GM18867 (cell line): Measurements from ENCODE around the gene SNAP29.
A peak's percentile ranks its signal among the peaks of the same experiment; 100 is the strongest.
"Not testable (repeated sequence)": the region's sequence is repeated elsewhere in the genome, so short reads cannot be mapped to it uniquely, and the experiment has no call there.

Experiments used
- ATAC-seq: cut with Tn5 transposase; IDR thresholded peaks from one replicate; pipeline ENCODE4 v1.9.1; 2021; ENCODE audit warnings: mild to moderate bottlenecking, moderate library complexity; ENCODE audit not compliant: unreplicated experiment

SNAP29 gene

GRCh38 chr22:20834206-20834605, 24.6 kb upstream of the SNAP29 start:
- ATAC-seq, result no peak

DNA sequence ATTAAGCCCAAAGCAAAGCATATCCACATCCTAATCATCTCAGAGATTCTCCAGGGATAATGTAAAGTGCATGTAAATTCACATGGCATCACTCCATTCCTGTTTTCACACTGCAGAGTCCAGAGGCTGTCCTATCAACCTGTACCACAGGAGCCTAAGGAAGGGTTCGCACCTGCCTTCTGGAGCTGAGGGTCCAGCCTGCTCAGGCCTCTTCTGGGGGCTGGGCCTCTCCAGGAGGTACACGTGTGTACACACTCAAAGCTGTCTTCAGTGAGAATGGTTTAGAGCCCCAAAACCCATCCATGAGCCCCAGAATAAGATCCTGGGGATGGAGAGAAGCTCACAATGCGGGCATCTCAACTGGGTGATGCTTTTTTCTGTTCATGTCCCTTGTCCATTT, 24.1 kb upstream of the SNAP29 start:
- no peak for ATAC-seq

DNA sequence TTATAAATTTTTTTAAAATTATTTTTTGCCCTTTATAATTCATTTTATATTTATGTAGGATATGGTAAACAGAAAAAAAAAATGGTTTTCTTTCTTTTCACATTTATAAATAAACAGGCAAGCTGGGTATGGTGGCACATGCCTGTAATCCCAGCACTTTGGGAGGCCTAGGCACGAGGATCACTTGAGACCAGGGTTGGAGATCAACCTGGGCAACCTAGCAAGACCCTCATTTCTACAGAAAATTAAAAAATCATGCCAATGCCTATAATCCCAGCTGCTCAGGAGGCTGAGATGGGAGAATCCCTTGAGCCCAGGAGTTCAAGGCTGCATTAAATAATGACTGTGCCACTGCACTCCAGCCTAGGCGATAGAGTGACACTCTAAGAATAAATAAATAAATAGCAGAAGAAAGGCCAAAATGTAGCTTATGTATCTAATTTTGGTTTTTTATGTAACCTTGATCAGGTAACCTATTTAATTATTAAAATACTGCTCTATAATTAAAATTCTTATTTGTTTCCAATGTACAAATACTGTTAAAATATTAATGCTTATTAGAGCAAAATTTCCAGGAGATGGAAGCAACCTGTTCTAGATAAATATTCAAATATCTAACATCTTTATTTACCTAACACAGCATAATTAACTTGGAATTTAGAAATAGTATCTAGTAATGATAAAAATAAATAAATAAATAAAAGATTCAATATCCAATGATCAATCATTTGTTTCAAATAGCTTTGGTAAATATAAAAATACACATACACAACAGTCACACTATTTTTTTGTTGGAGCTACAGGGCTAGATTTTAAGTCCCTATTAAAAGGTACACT, 21.6 kb upstream of the SNAP29 start:
- ATAC-seq, result no peak

GRCh38 chr22:20839354-20839753, 19.5 kb upstream of the SNAP29 start:
- ATAC-seq, result not testable (repeated sequence)

GRCh38 chr22:20839837-20840645, 18.8 kb upstream of the SNAP29 start:
- no peak for ATAC-seq

DNA sequence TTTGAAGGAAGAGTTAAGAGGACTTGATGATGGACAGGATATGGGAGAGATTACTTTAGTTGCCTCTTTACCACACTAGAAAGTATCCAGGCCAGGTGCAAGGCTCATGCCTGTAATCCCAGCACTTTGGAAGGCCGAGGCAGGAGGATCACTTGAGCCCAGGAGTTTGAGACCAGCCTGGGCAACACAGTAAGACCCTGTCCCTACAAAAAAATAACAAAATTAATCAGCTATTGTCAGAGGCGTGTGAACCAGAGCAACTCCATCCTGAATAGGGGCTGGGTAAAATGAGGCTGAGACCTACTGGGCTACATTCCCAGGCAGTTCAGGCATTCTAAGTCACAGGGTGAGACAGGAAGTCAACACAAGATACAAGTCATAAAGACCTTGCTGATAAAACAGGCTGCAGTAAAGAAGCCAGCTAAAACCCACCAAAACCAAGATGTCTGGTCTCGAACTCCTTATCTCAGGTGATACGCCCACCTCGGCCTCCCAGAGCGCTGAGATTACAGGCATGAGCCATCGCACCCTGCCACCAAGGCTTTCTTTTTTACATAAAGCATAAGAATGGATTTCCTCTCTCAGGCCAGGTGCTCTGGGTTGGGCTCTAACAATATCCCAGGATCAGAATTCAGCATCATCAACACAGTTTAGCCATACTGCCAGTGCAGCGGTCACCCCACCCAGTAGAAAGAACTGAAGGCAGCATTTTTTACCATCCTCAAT, 18.0 kb upstream of the SNAP29 start:
- ATAC-seq, result no peak

DNA sequence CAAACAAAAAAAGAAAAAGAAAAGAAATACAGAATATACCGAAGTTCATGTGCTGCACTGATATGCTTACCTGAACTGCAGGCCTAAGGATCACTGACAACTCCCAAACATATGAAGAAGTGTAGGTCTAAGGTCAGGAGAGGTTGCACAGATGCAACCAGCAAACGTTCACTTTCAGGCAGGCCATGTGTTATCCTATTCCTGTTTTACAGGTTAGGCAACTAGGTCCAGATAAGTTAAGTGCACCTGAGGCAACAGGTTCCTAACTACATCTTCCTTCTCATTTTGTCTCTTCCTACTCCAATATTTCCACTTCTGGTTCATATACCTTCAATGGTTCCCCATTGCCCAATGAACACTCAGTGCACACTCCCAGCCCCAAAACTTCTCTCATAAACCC, 15.3 kb upstream of the SNAP29 start:
- no peak for ATAC-seq

GRCh38 chr22:20844055-20845037, 14.5 kb upstream of the SNAP29 start:
- ATAC-seq, result no peak

GRCh38 chr22:20847318-20847822, 11.4 kb upstream of the SNAP29 start:
- ATAC-seq, result no peak

DNA sequence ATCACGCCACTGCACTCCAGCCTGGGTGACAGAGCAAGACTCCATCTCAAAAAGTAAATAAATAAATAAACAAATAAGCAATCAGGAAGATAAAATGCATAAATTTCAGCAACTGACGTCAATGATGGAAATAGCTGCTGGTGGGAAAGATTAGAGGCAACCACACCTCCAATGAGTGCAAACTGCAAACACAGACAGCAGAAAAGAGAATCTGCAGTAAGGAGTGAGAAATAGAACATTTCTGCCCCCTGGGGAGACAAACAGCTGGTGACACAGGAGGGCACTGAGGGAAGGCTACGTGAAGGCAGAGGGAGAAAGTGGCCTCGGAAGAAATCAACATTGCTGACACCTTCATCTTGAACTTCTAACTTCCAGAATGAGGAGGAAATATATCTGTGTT, 6.7 kb upstream of the SNAP29 start:
- no peak for ATAC-seq

DNA sequence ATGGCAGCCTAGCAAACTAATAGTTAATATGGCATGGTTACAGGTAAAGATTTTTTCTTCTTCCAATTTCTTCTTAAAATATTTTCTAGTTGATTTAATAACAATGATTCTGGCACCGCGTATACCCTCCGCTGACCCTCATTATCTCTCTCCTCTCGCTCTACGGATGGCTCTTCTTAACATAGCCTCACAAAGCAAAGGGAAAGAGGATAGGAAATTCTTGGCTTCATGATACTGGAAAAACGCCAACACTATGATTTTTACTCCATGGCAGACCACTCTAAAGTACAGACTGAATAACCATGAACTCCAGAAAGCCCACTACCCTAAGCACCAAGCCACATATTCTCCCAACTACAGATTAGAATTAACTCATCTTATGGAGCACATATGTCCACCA, 6.3 kb upstream of the SNAP29 start:
- no peak for ATAC-seq

GRCh38 chr22:20853236-20853660, 5.6 kb upstream of the SNAP29 start:
- no peak for ATAC-seq

GRCh38 chr22:20857247-20857643, 1.6 kb upstream of the SNAP29 start:
- no peak for ATAC-seq

DNA sequence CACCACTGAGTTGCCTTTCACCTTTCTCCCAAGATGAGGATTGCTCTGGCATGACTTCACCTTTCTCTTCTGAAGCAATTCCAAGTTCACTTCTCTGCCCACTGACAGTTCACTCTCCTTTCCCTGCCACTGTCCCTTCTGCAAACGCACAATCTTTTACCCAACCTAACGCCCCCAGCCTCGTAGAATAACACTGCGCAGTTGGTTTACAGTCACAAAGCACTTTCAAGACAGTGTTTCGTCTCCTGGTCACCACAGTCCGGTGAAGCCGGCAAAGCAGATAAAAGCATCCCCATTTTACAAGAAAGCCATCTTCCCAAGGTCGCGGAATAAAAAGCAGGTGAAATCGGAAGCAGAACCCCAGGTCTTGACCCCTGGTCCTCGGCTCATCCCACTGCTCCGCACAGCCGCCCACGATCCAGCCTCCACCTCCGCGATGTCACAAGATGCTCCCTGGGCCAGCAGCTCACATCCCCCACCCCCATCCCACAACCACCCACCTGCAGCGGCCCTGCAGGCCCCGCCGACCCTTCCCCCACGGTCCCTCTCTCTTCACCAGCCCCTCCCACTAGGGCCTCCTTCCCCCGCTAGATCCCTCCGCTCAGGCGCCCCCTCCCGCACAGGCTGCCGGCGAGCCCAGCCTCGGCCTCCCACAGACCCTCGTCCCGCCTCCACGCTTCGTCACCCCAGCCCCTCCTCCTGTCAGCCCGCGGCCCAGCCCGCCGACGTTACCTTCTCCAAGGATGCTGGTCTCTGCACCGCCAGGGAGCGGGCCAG, 781 bp upstream of the SNAP29 start:
- ATAC-seq, result peak; percentile 48

DNA sequence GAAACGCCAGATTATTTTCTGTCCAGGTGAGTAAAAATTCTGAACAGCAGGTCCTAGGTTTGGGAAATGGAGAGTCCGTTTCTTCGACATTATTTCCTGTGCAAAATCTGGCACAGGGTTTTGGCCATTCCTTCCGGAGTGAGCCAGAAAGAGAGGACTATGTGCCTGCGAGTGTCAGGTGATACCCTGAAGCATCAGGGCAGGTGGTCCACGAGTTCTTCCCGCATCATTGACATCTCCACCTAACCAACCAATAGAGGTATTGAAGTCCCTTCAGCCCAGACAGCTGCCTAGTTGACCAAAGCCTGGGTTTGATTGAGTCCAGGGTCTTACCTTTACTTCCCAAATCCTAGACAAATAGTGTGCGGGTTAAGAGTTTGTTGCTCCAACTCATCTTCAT, 808 bp downstream of the SNAP29 start:
- no peak for ATAC-seq

DNA sequence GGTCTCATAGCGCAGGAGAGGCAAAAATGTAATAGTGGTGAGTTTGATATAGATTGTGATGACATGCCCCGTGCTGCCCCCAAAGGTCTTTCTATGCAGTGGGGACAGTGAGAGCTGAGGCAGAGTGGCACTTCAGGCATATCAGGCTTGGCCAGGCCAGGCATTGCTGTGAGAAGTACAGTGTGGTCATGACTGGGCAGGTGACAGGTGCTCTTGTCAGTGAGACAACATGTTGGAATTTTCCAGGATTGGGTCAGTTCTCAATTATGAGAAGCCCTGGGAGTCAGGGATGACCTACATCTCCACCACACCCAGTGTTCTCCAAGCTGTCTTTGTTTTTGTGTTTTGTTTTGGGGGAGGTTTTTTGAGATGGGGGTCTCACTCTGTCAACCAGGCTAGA, 3.7 kb downstream of the SNAP29 start:
- ATAC-seq, result no peak

- no peak for ATAC-seq
These were observed 4.6 kb downstream of the SNAP29 start for GRCh38 chr22:20863366-20863765.

- no peak for ATAC-seq
These were observed 5.5 kb downstream of the SNAP29 start for GRCh38 chr22:20864186-20864908.

DNA sequence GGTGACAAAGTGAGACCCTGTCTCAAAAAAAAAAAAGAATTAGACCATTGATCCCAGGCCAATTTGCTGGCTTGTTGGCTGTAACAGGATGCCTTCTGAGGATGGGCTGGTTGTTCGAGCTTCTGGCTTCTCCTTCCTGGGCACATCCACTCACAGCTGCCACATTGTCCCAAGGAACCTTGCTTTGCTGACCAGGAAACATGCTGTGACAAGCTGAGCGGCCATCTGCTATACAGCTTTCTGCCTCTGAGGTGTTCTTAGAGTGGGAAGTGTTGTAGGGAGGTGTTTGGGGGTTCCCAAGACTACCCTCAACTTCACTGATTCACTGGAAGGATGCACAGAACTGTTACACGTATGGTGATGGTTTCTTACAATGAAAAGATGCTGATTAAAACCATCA, 6.5 kb downstream of the SNAP29 start:
- ATAC-seq, result no peak
